ENCODE measurements around the gene ZNF365.
"Not testable (repeated sequence)": the region's sequence is repeated elsewhere in the genome, so short reads cannot be mapped to it uniquely, and the experiment has no call there.

The ZNF365 gene

DNA sequence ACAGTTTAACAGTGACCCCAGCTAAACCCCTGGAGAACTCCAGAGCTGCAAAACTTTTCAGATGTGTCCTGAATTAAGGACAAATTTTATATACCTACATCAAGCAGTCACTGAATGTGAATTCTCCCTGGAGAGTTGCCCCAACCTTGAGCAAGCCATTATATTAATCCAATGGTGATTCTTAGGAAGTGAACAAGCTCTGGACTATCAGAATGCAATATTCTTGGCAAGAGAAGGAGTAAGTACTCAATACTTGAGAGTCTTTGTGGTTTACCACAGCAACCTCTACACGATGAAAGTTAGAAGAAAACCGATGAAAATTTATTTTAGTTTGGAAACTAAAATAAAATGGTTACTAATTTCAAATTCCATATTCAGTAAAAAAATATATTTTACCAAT lies 19.3 kb upstream of the ZNF365 start:
- TF ChIP-seq CTCF (IDR thresholded peaks at IDR 0.05; ENCODE audit: low read depth, low read length), result no peak
- no peak for DNase-seq (ENCODE audit: extremely low read depth, low read depth)

- no peak for TF ChIP-seq CTCF (IDR thresholded peaks at IDR 0.05; ENCODE audit: low read depth, low read length)
- DNase-seq (ENCODE audit: extremely low read depth, low read depth), result no peak
These were observed 17.7 kb upstream of the ZNF365 start for GRCh38 chr10:62356447-62356846.

DNA sequence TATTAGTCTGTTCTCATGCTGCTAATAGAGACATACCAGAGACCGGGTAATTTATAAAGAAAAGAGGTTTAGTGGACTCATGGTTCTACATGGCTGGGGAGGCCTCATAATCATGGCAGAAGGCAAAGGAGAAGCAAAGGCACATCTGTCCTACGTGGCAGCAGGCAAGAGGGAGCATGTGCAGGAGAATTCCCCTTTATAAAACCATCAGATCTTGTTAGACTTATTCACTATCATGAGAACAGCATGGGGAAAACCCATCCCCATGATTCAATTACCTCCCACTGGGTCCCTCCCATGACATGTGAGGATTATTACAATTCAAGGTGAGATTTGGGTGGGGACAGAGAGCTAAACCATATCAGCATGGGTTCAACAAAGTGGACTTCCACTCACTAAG lies 16.0 kb upstream of the ZNF365 start:
- not testable (repeated sequence) for DNase-seq (ENCODE audit: extremely low read depth, low read depth)

GRCh38 chr10:62373639-62373994 lies 552 bp upstream of the ZNF365 start:
- no peak for DNase-seq (ENCODE audit: extremely low read depth, low read depth)
- TF ChIP-seq CTCF (IDR thresholded peaks at IDR 0.05; ENCODE audit: low read depth, low read length), result no peak

- DNase-seq (ENCODE audit: extremely low read depth, low read depth), result no peak
- no peak for TF ChIP-seq CTCF (IDR thresholded peaks at IDR 0.05; ENCODE audit: low read depth, low read length)
These were observed 917 bp downstream of the ZNF365 start for GRCh38 chr10:62374862-62375710.

- DNase-seq (ENCODE audit: extremely low read depth, low read depth), result no peak
- no peak for TF ChIP-seq CTCF (IDR thresholded peaks at IDR 0.05; ENCODE audit: low read depth, low read length)
These were observed 2.2 kb downstream of the ZNF365 start for GRCh38 chr10:62376071-62377025.

DNA sequence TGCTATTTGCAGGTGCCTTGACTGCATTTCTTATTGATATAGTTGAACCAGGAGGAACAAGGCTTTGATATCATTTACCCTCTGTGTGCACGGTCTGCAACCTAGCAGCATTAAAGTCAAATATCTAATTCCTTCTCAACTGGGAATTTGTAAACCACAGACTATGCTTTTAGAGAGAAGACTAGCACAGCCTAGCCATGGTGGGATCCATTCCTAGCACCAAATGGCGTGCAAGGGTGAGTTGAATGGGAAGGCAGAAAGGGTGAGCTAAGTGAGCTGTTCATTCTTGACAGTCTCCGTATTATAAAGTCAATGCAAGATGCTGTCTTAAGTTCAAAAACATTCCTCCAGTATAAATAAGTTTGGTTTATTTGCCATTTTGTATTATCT lies 2.9 kb downstream of the ZNF365 start:
- no peak for DNase-seq (ENCODE audit: extremely low read depth, low read depth)
- TF ChIP-seq CTCF (IDR thresholded peaks at IDR 0.05; ENCODE audit: low read depth, low read length), result no peak

Data from AG09319 (cell line).